Panc1 (cell line): Measurements from ENCODE around the gene HOXC9.

Experiments
- CTCF ChIP-seq: fragments of 450-650 bp; IDR thresholded peaks from 2 replicates; pipeline ENCODE4 v1.5.1; 2017; ENCODE audit warnings: mild to moderate bottlenecking
- POLR2AphosphoS5 ChIP-seq: IDR thresholded peaks from 2 replicates; pipeline ENCODE4 v1.6.1; 2012; ENCODE audit warnings: mild to moderate bottlenecking, low read depth, low read length, moderate library complexity
- TCF7L2 ChIP-seq: IDR thresholded peaks from 2 replicates; pipeline ENCODE4 v1.6.1; 2011; ENCODE audit warnings: mild to moderate bottlenecking, low read depth, low read length, inconsistent platforms
- TF ChIP-seq, protein P1 (sequence below), 2 experiments: IDR thresholded peaks; 2 replicates each; pipeline ENCODE4 v1.6.1; 2011 to 2012; ENCODE audit warnings: low read depth in 2 of 2, control low read depth in 1 of 2, low read length in 1 of 2, mild to moderate bottlenecking in 1 of 2, moderate library complexity in 1 of 2; ENCODE audit not compliant: insufficient read depth in 1 of 2

DNA sequence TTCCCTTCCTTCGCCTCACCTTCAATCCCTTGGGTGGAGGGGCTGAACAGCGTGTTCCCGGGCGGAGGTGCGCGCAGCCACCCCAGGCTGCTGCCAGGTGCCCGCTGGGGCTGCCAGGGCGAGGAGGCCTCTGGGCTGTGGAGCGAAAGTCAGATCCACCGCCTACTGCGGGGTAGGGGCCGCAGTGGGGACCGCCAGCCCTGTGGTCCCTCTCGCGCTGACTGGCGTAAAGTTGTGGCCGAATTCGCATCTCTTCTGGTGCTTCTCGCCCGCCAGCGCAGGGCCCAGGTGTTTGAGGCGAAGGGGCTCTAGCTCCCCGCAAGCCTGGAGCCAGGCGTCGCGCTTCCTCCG, 46.8 kb downstream of the HOXC9 start:
- TF ChIP-seq CTCF: no peak
- TF ChIP-seq POLR2AphosphoS5: no peak
- no peak for TF ChIP-seq TCF7L2
- TF ChIP-seq, protein P1, sequence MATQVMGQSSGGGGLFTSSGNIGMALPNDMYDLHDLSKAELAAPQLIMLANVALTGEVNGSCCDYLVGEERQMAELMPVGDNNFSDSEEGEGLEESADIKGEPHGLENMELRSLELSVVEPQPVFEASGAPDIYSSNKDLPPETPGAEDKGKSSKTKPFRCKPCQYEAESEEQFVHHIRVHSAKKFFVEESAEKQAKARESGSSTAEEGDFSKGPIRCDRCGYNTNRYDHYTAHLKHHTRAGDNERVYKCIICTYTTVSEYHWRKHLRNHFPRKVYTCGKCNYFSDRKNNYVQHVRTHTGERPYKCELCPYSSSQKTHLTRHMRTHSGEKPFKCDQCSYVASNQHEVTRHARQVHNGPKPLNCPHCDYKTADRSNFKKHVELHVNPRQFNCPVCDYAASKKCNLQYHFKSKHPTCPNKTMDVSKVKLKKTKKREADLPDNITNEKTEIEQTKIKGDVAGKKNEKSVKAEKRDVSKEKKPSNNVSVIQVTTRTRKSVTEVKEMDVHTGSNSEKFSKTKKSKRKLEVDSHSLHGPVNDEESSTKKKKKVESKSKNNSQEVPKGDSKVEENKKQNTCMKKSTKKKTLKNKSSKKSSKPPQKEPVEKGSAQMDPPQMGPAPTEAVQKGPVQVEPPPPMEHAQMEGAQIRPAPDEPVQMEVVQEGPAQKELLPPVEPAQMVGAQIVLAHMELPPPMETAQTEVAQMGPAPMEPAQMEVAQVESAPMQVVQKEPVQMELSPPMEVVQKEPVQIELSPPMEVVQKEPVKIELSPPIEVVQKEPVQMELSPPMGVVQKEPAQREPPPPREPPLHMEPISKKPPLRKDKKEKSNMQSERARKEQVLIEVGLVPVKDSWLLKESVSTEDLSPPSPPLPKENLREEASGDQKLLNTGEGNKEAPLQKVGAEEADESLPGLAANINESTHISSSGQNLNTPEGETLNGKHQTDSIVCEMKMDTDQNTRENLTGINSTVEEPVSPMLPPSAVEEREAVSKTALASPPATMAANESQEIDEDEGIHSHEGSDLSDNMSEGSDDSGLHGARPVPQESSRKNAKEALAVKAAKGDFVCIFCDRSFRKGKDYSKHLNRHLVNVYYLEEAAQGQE (IDR thresholded peaks at IDR 0.05; ENCODE audit: insufficient read depth in 1 of 2, low read depth in 2 of 2, low read length in 1 of 2): no peak
